Lung (tissue), 12 donors: Measurements from ENCODE around the gene TMEM132C. TPM values are rescaled to one million over a fixed set of nuclear protein-coding genes. Genes with fewer than 3 reads are reported as not detected.
A peak's percentile ranks its signal among the peaks of the same experiment; 100 is the strongest.

Experiments
- ATAC-seq: fragments of 200-7000 bp; cut with Tn5 transposase; one replicate; pipeline ENCODE4 v1.9.1; 2020; ENCODE audit warnings: moderate number of reproducible peaks; ENCODE audit not compliant: insufficient read depth, low FRiP score
- DNase-seq, 3 donors: peaks; one replicate each; pipeline ENCODE4 v3.0.0-alpha.2; 2013 to 2017
- H3K27ac ChIP-seq, 2 donors: one replicate each; pipeline ENCODE4 v1.5.1; 2013; ENCODE audit warnings: mild to moderate bottlenecking in 2 of 2, moderate library complexity in 2 of 2, control low read depth in 1 of 2, inconsistent platforms in 1 of 2, low read depth in 1 of 2, low read length in 1 of 2
- H3K27me3 ChIP-seq, 3 donors: one replicate each; pipeline ENCODE4 v1.5.1; 2013; ENCODE audit warnings: low read length in 2 of 3; ENCODE audit not compliant: control insufficient read depth in 3 of 3, insufficient read depth in 3 of 3
- H3K36me3 ChIP-seq, 4 donors: one replicate each; pipeline ENCODE4 v1.5.1; 2013; ENCODE audit warnings: low read length in 4 of 4, mild to moderate bottlenecking in 1 of 4, moderate library complexity in 1 of 4; ENCODE audit not compliant: control insufficient read depth in 4 of 4, insufficient read depth in 4 of 4
- H3K4me1 ChIP-seq, 5 donors: one replicate each; pipeline ENCODE4 v1.5.1; 2013; ENCODE audit warnings: low read length in 5 of 5, mild to moderate bottlenecking in 2 of 5, moderate library complexity in 1 of 5; ENCODE audit not compliant: control insufficient read depth in 5 of 5, insufficient read depth in 5 of 5
- H3K4me3 ChIP-seq: one replicate; pipeline ENCODE4 v1.5.1; 2013; ENCODE audit warnings: mild to moderate bottlenecking, control low read depth, moderate library complexity
- H3K9ac ChIP-seq, 2 donors: one replicate each; pipeline ENCODE4 v1.5.1; 2013; ENCODE audit warnings: low read length in 2 of 2, control low read depth in 1 of 2; ENCODE audit not compliant: insufficient read depth in 1 of 2
- H3K9me3 ChIP-seq, 4 donors: one replicate each; pipeline ENCODE4 v1.5.1; 2013; ENCODE audit warnings: low read length in 3 of 4, mild to moderate bottlenecking in 1 of 4, moderate library complexity in 1 of 4; ENCODE audit not compliant: control insufficient read depth in 4 of 4, insufficient read depth in 3 of 4
- WGBS, 2 donors: extraction: QIAGEN DNeasy Blood & Tissue Kit; methylation state at CpG; one replicate each; pipeline ENCODE4 v1.1.7; 2013; 5-methylcytosine and 5-hydroxymethylcytosine counted together
- polyA plus RNA-seq, 2 donors: library from polyadenylated mRNA; stranded (reverse); fragments of 200-250 nt; gene quantifications; one replicate each; pipeline ENCODE4 v1.2.1, GENCODE V29; 2013
- total RNA-seq, 2 donors: library from RNA; depleted of rRNA in 1 of 2; stranded (reverse); fragments of >200 nt in 1 of 2; gene quantifications; one replicate each; pipeline ENCODE4 v1.2.1, GENCODE V29; 2014 to 2021
- TF ChIP-seq, protein P1 (sequence below): IDR thresholded peaks from 2 replicates; pipeline ENCODE4 v1.5.1; 2012; ENCODE audit warnings: mild to moderate bottlenecking; ENCODE audit errors: control extremely low read depth, extremely low read depth
- donor health status: control.
- donor health status: control.
- donor health status: Bipolar disorder and iron deficiency.
- donor health status: healthy.
- donor health status: DM: yes; HTN: yes; CAD: no.

Gene TMEM132C
- total and polyA plus RNA-seq, 4 donors, result 0.35 to 16.5 (median 0.77) TPM

GRCh38 chr12:128643155-128643554, 376.2 kb downstream of the TMEM132C start:
- peak overlapping the region in 1 of 2 donors; percentile 6 for H3K9ac ChIP-seq
- H3K27ac ChIP-seq, result no peak overlapping the region
- H3K4me3 ChIP-seq, result no peak overlapping the region
- peaks cover 0 to 11% (median 0%) of the 10 kb centered on the region in 5 donors for H3K4me1 ChIP-seq
- 63 to 65% methylated on average over 12 of the region's 12 CpGs for WGBS, 2 donors
- ATAC-seq, result no peak
- TF ChIP-seq, protein P1, sequence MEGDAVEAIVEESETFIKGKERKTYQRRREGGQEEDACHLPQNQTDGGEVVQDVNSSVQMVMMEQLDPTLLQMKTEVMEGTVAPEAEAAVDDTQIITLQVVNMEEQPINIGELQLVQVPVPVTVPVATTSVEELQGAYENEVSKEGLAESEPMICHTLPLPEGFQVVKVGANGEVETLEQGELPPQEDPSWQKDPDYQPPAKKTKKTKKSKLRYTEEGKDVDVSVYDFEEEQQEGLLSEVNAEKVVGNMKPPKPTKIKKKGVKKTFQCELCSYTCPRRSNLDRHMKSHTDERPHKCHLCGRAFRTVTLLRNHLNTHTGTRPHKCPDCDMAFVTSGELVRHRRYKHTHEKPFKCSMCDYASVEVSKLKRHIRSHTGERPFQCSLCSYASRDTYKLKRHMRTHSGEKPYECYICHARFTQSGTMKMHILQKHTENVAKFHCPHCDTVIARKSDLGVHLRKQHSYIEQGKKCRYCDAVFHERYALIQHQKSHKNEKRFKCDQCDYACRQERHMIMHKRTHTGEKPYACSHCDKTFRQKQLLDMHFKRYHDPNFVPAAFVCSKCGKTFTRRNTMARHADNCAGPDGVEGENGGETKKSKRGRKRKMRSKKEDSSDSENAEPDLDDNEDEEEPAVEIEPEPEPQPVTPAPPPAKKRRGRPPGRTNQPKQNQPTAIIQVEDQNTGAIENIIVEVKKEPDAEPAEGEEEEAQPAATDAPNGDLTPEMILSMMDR, result no peak
- H3K27me3 ChIP-seq, result no peaks in the 10 kb centered on the region
- peak in 1 of 3 donors; percentile 30 for DNase-seq
- peaks cover 0 to 3% (median 0%) of the 10 kb centered on the region in 4 donors for H3K36me3 ChIP-seq
- no peaks in the 10 kb centered on the region for H3K9me3 ChIP-seq

GRCh38 chr12:128644664-128645296, 377.8 kb downstream of the TMEM132C start:
- WGBS, 2 donors, result 55 to 57% methylated on average over 15 of the region's 15 CpGs
- ATAC-seq (no peak), DNase-seq (peak in 1 of 3 donors; percentile 37)
- Histone ChIP-seq H3K9me3 (peaks cover 0 to 7% (median 2%) of the 10 kb centered on the region in 4 donors), H3K27me3 (no peaks in the 10 kb centered on the region), H3K27ac (no peak overlapping the region), H3K4me3 (no peak overlapping the region), H3K9ac (no peak overlapping the region), H3K4me1 (peaks cover 0 to 11% (median 0%) of the 10 kb centered on the region in 5 donors), H3K36me3 (peaks cover 0 to 3% (median 0%) of the 10 kb centered on the region in 4 donors)
- TF ChIP-seq, protein P1, result peak; percentile 39

DNA sequence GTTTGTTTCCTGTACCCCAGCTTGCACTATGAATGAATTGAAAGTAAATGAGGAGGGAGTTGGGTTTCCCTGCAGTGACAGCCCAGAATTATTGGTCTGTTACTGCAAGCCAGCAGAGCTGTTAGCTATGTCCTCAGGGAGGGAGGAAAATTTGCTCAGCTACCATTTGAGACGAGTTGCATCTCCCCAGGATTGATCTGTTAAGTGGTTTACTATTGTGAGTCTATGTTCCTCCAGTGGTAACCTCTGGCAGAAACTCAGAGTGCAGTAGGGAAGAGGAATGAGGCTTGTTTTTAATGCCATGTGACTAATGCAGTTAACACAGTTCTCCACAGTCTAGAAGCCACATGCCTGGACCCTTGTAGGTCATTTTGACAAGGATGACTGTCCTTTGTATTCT, 382.9 kb downstream of the TMEM132C start:
- 19 to 25% methylated on average over 1 of the region's 1 CpG for WGBS, 2 donors
- peaks cover 0 to 3% (median 0%) of the 10 kb centered on the region in 4 donors for H3K36me3 ChIP-seq
- ATAC-seq (no peak), DNase-seq (no peak)
- no peak overlapping the region for H3K9ac ChIP-seq
- H3K27me3 ChIP-seq, result no peaks in the 10 kb centered on the region
- H3K9me3 ChIP-seq, result peaks cover 0 to 7% (median 2%) of the 10 kb centered on the region in 4 donors
- no peak overlapping the region for H3K4me3 ChIP-seq
- TF ChIP-seq, protein P1, result no peak
- no peaks in the 10 kb centered on the region for H3K4me1 ChIP-seq
- H3K27ac ChIP-seq, result no peak overlapping the region
